ENCODE measurements around the gene SPRN.

DNA sequence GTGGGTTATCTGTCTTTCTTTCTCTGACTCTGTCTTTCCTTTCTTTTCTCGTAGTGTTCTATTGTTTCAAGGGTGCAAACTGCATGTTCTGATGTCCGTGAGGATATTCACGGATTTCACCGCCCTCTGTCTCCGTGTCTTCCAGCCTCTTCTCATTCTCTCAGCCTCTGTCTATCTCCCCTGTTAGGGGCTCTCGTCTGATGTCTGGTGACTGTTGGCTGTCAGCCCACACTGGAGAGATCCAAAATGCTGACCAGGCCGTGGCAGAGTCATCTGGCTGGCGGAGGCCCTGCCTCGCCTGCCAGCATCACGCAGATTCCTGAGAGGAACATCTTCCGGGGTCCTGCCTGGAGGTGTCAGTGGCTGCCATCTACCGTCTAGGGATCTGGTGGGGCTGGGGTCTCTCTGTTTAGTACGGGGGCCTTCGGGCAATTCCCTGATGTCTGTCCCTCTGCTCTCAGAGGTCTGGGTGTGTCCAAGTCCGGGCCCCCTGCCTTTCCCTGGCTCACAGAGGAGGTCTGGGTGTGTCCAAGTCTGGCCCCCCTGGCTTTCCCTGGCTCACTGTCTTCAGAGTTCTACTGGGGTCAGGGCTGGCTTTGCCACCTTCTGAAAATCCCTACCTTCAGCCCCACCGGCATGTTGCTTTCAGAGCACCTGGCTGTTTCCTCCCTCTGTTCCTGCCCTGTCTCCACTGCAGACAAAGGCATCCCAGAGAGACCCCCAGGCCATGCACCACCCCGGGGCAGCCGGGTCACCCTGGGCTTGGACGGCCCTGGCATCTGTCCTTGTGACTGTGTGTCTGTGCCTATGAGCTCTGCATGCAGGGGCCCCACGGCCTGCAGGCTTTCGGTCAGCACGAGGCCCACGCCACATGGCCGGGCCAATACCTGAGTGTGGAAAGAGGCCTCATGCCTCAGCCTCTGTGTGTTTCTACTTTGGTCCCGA lies 15.4 kb upstream of the SPRN start:
- TF ChIP-seq, protein P1, sequence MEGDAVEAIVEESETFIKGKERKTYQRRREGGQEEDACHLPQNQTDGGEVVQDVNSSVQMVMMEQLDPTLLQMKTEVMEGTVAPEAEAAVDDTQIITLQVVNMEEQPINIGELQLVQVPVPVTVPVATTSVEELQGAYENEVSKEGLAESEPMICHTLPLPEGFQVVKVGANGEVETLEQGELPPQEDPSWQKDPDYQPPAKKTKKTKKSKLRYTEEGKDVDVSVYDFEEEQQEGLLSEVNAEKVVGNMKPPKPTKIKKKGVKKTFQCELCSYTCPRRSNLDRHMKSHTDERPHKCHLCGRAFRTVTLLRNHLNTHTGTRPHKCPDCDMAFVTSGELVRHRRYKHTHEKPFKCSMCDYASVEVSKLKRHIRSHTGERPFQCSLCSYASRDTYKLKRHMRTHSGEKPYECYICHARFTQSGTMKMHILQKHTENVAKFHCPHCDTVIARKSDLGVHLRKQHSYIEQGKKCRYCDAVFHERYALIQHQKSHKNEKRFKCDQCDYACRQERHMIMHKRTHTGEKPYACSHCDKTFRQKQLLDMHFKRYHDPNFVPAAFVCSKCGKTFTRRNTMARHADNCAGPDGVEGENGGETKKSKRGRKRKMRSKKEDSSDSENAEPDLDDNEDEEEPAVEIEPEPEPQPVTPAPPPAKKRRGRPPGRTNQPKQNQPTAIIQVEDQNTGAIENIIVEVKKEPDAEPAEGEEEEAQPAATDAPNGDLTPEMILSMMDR (conservative IDR thresholded peaks at IDR 0.05; ENCODE audit: low read length), result no peak
- no peak for TF ChIP-seq EZH2phosphoT487 (IDR thresholded peaks at IDR 0.05; ENCODE audit: borderline replicate concordance)
